ENCODE results near the gene FAM174B.

FAM174B gene

DNA sequence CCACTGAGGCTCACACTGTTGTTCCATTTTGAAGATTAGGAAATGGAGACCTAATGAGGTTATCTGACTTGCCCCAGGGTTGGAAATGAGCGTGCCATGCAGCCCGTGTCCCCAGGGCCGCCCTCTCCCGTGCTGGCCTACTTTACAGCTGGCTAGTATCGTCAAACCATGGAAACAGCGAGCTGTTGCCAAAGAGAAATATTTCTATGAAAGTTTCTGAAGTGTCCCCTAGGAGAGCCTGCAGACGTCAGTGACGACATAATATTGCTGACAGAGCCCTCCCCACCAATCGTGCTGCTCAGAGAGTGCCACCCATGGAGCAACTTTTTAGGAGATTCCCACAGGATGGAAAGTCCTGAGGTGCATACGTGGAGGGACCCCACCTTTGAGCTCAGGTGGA, 11.2 kb upstream of the FAM174B start:
- TF ChIP-seq TAF1 (IDR thresholded peaks at IDR 0.05; ENCODE audit: borderline replicate concordance, insufficient read depth, low read length) (no peak), POLR2AphosphoS5 (IDR thresholded peaks at IDR 0.05; ENCODE audit: low read depth, low read length) (no peak), SIN3A (IDR thresholded peaks at IDR 0.05; ENCODE audit: borderline replicate concordance, insufficient read depth, low read length) (no peak), FOXP2 (optimal IDR thresholded peaks at IDR 0.05; ENCODE audit: borderline replicate concordance, extremely low read depth, extremely low read length, insufficient read depth) (no peak)
- TF ChIP-seq, protein P1, sequence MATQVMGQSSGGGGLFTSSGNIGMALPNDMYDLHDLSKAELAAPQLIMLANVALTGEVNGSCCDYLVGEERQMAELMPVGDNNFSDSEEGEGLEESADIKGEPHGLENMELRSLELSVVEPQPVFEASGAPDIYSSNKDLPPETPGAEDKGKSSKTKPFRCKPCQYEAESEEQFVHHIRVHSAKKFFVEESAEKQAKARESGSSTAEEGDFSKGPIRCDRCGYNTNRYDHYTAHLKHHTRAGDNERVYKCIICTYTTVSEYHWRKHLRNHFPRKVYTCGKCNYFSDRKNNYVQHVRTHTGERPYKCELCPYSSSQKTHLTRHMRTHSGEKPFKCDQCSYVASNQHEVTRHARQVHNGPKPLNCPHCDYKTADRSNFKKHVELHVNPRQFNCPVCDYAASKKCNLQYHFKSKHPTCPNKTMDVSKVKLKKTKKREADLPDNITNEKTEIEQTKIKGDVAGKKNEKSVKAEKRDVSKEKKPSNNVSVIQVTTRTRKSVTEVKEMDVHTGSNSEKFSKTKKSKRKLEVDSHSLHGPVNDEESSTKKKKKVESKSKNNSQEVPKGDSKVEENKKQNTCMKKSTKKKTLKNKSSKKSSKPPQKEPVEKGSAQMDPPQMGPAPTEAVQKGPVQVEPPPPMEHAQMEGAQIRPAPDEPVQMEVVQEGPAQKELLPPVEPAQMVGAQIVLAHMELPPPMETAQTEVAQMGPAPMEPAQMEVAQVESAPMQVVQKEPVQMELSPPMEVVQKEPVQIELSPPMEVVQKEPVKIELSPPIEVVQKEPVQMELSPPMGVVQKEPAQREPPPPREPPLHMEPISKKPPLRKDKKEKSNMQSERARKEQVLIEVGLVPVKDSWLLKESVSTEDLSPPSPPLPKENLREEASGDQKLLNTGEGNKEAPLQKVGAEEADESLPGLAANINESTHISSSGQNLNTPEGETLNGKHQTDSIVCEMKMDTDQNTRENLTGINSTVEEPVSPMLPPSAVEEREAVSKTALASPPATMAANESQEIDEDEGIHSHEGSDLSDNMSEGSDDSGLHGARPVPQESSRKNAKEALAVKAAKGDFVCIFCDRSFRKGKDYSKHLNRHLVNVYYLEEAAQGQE (IDR thresholded peaks at IDR 0.05; ENCODE audit: insufficient read depth in 1 of 2, low read depth in 2 of 2, low read length in 2 of 2), result no peak

DNA sequence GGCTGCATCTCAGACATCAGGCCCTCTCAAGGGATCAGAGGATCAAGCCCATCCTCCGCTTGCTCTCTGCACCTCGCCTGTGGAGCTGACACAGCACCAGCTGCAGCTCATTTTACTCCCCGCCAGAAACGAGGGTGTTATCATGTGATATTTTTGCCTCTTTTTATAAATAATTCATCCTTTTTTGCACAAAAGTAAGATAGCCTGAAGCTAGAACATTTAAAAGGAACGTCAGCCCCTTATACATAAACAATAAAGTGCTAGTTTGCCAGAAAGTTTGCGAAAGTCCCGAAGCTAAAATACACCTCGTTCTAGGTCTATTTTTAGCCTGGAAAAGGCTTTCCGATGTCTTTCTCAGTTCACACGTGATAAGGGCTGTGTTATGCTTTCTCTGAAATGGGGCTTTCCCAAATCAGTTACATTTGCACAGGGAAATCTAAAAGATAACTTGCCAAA, 9.6 kb upstream of the FAM174B start:
- TF ChIP-seq TAF1 (IDR thresholded peaks at IDR 0.05; ENCODE audit: borderline replicate concordance, insufficient read depth, low read length) (no peak), FOXP2 (optimal IDR thresholded peaks at IDR 0.05; ENCODE audit: borderline replicate concordance, extremely low read depth, extremely low read length, insufficient read depth) (no peak), SIN3A (IDR thresholded peaks at IDR 0.05; ENCODE audit: borderline replicate concordance, insufficient read depth, low read length) (no peak), POLR2AphosphoS5 (IDR thresholded peaks at IDR 0.05; ENCODE audit: low read depth, low read length) (no peak)

DNA sequence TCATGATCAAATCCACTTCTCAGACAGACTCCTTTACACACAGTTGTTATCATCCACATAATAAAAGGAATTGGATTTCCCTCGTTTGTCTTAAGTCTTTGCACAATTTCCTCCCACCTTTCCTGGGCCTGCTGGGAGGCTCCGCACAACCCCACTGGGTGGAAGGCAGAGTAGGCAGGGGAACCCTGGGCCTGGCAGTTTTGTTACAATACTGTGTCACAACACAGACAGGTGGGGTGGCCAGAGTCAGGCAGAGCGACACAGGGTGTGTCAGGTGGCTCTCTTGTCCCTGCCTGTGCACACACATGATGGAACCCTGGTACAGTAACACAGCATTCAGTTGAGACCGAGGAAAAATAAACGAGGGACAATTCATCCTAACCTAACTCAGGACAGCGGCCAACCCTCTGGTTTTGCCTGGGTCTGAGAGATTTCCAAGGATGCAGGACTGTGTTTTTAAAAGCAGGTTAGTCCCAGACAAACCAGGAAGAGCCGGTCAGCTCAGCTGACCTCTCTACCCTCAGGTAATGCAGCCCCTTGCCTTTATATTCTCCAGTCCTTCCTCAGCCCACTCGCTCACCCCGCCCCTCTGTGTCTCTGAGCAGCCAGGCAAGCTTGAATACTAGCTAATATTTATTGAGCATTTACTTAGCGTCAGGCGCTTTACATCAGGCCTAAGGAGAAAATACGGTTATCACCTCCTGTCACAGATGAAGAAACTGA, 8.8 kb upstream of the FAM174B start:
- no peak for TF ChIP-seq POLR2AphosphoS5 (IDR thresholded peaks at IDR 0.05; ENCODE audit: low read depth, low read length)
- TF ChIP-seq, protein P1 (IDR thresholded peaks at IDR 0.05; ENCODE audit: insufficient read depth in 1 of 2, low read depth in 2 of 2, low read length in 2 of 2), result no peak

DNA sequence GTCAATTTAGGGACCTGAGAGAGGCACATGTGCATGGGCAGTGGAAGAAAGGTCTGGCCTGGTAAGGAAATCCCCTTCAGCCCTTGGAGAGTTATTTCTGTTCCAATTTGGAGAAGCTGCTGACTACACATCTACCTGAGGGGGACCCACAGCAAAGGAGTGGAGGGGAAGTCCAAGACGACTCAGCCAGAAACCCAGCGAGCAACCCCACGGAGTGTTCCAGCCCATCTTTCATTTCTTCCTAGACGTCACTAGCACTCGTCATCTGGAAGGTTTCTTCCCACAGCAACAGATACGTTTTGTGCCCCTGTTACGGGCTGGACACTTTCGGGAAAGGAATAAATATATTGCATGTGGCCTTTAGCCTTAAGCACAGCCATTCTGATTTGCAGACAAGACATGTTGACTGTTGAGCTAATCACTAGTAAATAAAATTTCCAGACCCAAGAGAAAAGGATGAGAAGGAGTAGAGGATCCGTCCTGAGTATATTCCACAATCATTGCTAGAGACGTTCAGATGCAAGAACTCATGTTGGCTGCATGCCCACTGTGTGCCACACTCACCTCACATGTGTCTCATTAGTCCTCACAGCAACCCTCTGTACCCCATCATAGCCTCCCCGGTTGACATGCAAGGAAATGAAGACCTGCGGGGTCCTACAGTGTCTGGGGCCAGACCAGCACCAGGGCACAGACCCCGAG, 7.8 kb upstream of the FAM174B start:
- no peak for TF ChIP-seq FOXP2 (optimal IDR thresholded peaks at IDR 0.05; ENCODE audit: borderline replicate concordance, extremely low read depth, extremely low read length, insufficient read depth)
- TF ChIP-seq, protein P1 (IDR thresholded peaks at IDR 0.05; ENCODE audit: insufficient read depth in 1 of 2, low read depth in 2 of 2, low read length in 2 of 2), result no peak
- TF ChIP-seq POLR2AphosphoS5 (IDR thresholded peaks at IDR 0.05; ENCODE audit: low read depth, low read length), result no peak
- TF ChIP-seq SIN3A (IDR thresholded peaks at IDR 0.05; ENCODE audit: borderline replicate concordance, insufficient read depth, low read length), result no peak
- TF ChIP-seq TAF1 (IDR thresholded peaks at IDR 0.05; ENCODE audit: borderline replicate concordance, insufficient read depth, low read length), result no peak

DNA sequence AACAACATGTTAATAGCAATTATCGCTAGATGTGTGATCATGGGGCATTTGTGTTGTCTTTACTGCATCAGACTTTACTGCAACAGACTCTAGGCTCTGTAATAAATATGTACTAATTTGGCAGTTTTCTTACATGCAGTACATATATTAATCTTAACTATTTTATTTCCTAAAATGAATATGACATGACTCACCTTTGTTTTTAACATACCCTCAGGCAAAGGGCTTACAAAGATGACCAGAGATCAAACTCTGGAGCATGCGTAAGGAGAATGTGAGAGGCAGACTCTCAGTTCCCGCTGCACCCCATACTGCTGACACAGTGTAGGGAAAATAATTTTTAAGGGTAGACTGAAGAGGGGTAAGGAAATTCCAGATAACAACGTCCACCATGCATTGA, 7.2 kb upstream of the FAM174B start:
- TF ChIP-seq FOXP2 (optimal IDR thresholded peaks at IDR 0.05; ENCODE audit: borderline replicate concordance, extremely low read depth, extremely low read length, insufficient read depth) (no peak), POLR2AphosphoS5 (IDR thresholded peaks at IDR 0.05; ENCODE audit: low read depth, low read length) (no peak), TAF1 (IDR thresholded peaks at IDR 0.05; ENCODE audit: borderline replicate concordance, insufficient read depth, low read length) (no peak), SIN3A (IDR thresholded peaks at IDR 0.05; ENCODE audit: borderline replicate concordance, insufficient read depth, low read length) (no peak)
- TF ChIP-seq, protein P1 (IDR thresholded peaks at IDR 0.05; ENCODE audit: insufficient read depth in 1 of 2, low read depth in 2 of 2, low read length in 2 of 2), result no peak
